DND-41 (cell line): ENCODE results near the gene EFNB2.
A peak's percentile ranks its signal among the peaks of the same experiment; 100 is the strongest.

Experiments used
- ATAC-seq: fragments of 200-7000 bp; cut with Tn5 transposase; 3 replicates; pipeline ENCODE4 v1.9.1; 2021; ENCODE audit warnings: low read depth; ENCODE audit not compliant: insufficient read depth
- DNase-seq: peaks from one replicate; pipeline ENCODE4 v3.0.0-alpha.2; 2020
- H2AFZ ChIP-seq: 2 replicates; pipeline ENCODE4 v1.6.0; 2012; ENCODE audit warnings: low read depth, low read length
- H3K27ac ChIP-seq: 2 replicates; pipeline ENCODE4 v1.5.1; 2012; ENCODE audit warnings: low read length, inconsistent platforms
- H3K27me3 ChIP-seq: fragments of 200-600 bp; sonication (generic); 2 replicates; pipeline ENCODE4 v1.6.0; 2012; ENCODE audit warnings: low read length, mild to moderate bottlenecking, inconsistent platforms; ENCODE audit not compliant: insufficient read depth, poor library complexity
- H3K36me3 ChIP-seq: 2 replicates; pipeline ENCODE4 v1.5.1; 2012; ENCODE audit warnings: low read length, inconsistent platforms; ENCODE audit not compliant: insufficient read depth
- H3K4me1 ChIP-seq: 2 replicates; pipeline ENCODE4 v1.5.1; 2012; ENCODE audit warnings: mild to moderate bottlenecking, low read length; ENCODE audit not compliant: insufficient read depth
- H3K4me2 ChIP-seq: 2 replicates; pipeline ENCODE4 v1.6.0; 2012; ENCODE audit warnings: mild to moderate bottlenecking, moderate library complexity, low read length, inconsistent platforms; ENCODE audit not compliant: insufficient read depth
- H3K4me3 ChIP-seq, 2 experiments: fragments of 200-600 bp in 1 of 2; shearing (Covaris generic) in 1 of 2; 2 replicates each; pipeline ENCODE4 v1.5.1; 2012 to 2016; ENCODE audit warnings: inconsistent platforms in 2 of 2, low read length in 2 of 2, mild to moderate bottlenecking in 2 of 2, low read depth in 1 of 2, moderate library complexity in 1 of 2
- H3K79me2 ChIP-seq: 2 replicates; pipeline ENCODE4 v1.6.0; 2012; ENCODE audit warnings: low read length, inconsistent platforms; ENCODE audit not compliant: insufficient read depth
- H3K9ac ChIP-seq: 2 replicates; pipeline ENCODE4 v1.6.0; 2012; ENCODE audit warnings: low read depth, mild to moderate bottlenecking, inconsistent platforms, low read length, moderate library complexity
- H3K9me3 ChIP-seq: 2 replicates; pipeline ENCODE4 v1.5.1; 2012; ENCODE audit warnings: low read length, moderate library complexity, mild to moderate bottlenecking, inconsistent platforms; ENCODE audit not compliant: insufficient read depth, severe bottlenecking
- H4K20me1 ChIP-seq: 2 replicates; pipeline ENCODE4 v1.6.0; 2012; ENCODE audit warnings: low read length; ENCODE audit not compliant: insufficient read depth
- CTCF ChIP-seq: IDR thresholded peaks from 2 replicates; pipeline ENCODE4 v1.5.1; 2012; ENCODE audit warnings: borderline replicate concordance, low read length, moderate library complexity, mild to moderate bottlenecking; ENCODE audit not compliant: poor library complexity, severe bottlenecking; ENCODE audit errors: extremely low read depth
- EZH2 ChIP-seq: IDR thresholded peaks from 3 replicates; pipeline ENCODE4 v1.6.1; 2012; ENCODE audit warnings: borderline replicate concordance, low read depth, mild to moderate bottlenecking, moderate library complexity, low read length, inconsistent platforms; ENCODE audit not compliant: severe bottlenecking

The EFNB2 gene

GRCh38 chr13:106561551-106562170 is 26.2 kb upstream of the EFNB2 start:
- H3K36me3 ChIP-seq, result peaks cover 57% of the 10 kb centered on the region
- no peak for TF ChIP-seq EZH2
- TF ChIP-seq CTCF, result no peak
- H3K4me3 ChIP-seq, result peak overlapping the region in 1 of 2 experiments; percentile 24; a peak in 1 of 4 replicates
- peaks cover 99% of the 10 kb centered on the region for H3K79me2 ChIP-seq
- H3K4me1 ChIP-seq, result peaks cover 50% of the 10 kb centered on the region
- no peaks in the 10 kb centered on the region for H3K27me3 ChIP-seq
- H3K9ac ChIP-seq, result no peak overlapping the region
- H4K20me1 ChIP-seq, result peaks cover 95% of the 10 kb centered on the region
- H3K4me2 ChIP-seq, result peak overlapping the region; percentile 47; the same call in 1 of the 2 replicates
- H3K27ac ChIP-seq, result no peak overlapping the region
- no peak overlapping the region for H2AFZ ChIP-seq
- no peak for ATAC-seq
- DNase-seq, result no peak
- H3K9me3 ChIP-seq, result no peaks in the 10 kb centered on the region

GRCh38 chr13:106560821-106561220 is 25.4 kb upstream of the EFNB2 start:
- peaks cover 41% of the 10 kb centered on the region for H3K4me1 ChIP-seq
- no peaks in the 10 kb centered on the region for H3K27me3 ChIP-seq
- ATAC-seq (no peak), DNase-seq (no peak)
- H4K20me1 ChIP-seq, result peaks cover 91% of the 10 kb centered on the region
- H3K9ac ChIP-seq, result no peak overlapping the region
- no peaks in the 10 kb centered on the region for H3K9me3 ChIP-seq
- no peak overlapping the region for H3K27ac ChIP-seq
- H3K79me2 ChIP-seq, result peaks cover 99% of the 10 kb centered on the region
- peaks cover 65% of the 10 kb centered on the region for H3K36me3 ChIP-seq
- no peak for TF ChIP-seq CTCF
- no peak for TF ChIP-seq EZH2
- H2AFZ ChIP-seq, result no peak overlapping the region
- peak overlapping the region; percentile 8; the same call in 1 of the 2 replicates for H3K4me2 ChIP-seq
- H3K4me3 ChIP-seq, result no peak overlapping the region

GRCh38 chr13:106558527-106558926 is 23.1 kb upstream of the EFNB2 start:
- H3K4me2 ChIP-seq, result no peak overlapping the region
- DNase-seq (no peak), ATAC-seq (no peak)
- peaks cover 99% of the 10 kb centered on the region for H3K79me2 ChIP-seq
- peaks cover 91% of the 10 kb centered on the region for H4K20me1 ChIP-seq
- H2AFZ ChIP-seq, result no peak overlapping the region
- H3K27ac ChIP-seq, result no peak overlapping the region
- H3K36me3 ChIP-seq, result peaks cover 80% of the 10 kb centered on the region
- no peak overlapping the region for H3K9ac ChIP-seq
- H3K27me3 ChIP-seq, result no peaks in the 10 kb centered on the region
- H3K9me3 ChIP-seq, result no peaks in the 10 kb centered on the region
- H3K4me3 ChIP-seq, result no peak overlapping the region
- peaks cover 18% of the 10 kb centered on the region; the same call in 1 of the 2 replicates for H3K4me1 ChIP-seq
- TF ChIP-seq CTCF (no peak), EZH2 (no peak)
